ENCODE measurements around the gene KSR2. TPM values are rescaled to one million over a fixed set of nuclear protein-coding genes. Genes with fewer than 3 reads are reported as not detected.

Gene KSR2
- total and polyA plus RNA-seq, 2 donors, result 0.02 to 0.09 TPM

DNA sequence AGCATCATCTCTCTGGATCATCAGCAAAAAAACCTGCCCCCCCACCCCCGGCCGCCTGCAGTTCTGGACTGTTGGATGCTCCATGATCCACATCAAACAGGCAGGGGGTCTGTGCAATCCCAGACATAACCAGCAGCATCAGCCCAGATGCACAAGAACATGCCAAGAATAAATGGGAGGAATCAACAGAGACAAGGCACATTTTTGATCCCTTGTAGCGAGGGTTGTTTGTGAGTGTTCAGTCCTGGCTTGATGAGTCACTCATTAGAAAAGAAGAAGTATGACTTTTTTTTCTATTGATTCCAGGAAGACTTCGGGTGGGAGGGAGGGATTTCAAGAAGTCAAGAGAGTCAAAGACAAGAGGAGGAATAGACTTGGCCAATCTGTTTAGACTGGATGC lies 244.2 kb downstream of the KSR2 start:
- Histone ChIP-seq H3K27me3 (ENCODE audit: control insufficient read depth in 2 of 2, insufficient read depth in 1 of 2, low read length in 1 of 2) (no peaks in the 10 kb centered on the region), H3K4me3 (ENCODE audit: low read length in 2 of 2) (no peak overlapping the region), H3K36me3 (ENCODE audit: control insufficient read depth in 2 of 2, insufficient read depth in 2 of 2, low read length in 1 of 2) (no peaks in the 10 kb centered on the region), H3K9me3 (ENCODE audit: control insufficient read depth in 2 of 2, insufficient read depth in 1 of 2, low read length in 1 of 2) (no peaks in the 10 kb centered on the region), H3K27ac (ENCODE audit: low read depth in 1 of 2, low read length in 1 of 2) (no peak overlapping the region), H3K4me1 (ENCODE audit: control insufficient read depth in 2 of 2, insufficient read depth in 2 of 2, low read length in 2 of 2) (no peaks in the 10 kb centered on the region)
- DNase-seq (ENCODE audit: low read depth in 6 of 9, low spot score in 9 of 9), result no peak
- 33% methylated on average over 4 of the region's 4 CpGs for WGBS

DNA sequence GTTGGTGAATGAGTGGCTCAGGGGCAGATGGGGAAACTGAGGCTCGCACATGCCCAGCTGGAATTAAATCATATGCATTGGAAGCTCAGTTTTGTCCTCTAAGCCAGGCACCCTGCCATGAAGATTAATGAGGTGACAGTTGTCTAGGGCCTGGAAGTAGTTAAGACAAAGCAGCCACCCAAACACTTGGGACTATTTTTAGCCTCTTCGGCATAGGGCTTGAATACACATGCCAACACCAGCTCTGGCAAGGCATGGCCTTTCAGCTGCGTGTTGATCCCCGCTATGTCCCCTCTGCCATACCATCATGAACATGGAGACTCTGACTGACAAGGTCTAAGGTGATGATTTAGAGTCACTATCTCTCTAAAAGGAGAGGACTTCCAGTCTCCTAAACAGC lies 250.2 kb downstream of the KSR2 start:
- no peaks in the 10 kb centered on the region for H3K9me3 ChIP-seq (ENCODE audit: control insufficient read depth in 2 of 2, insufficient read depth in 1 of 2, low read length in 1 of 2)
- 80% methylated on average over 4 of the region's 4 CpGs for WGBS
- H3K27me3 ChIP-seq (ENCODE audit: control insufficient read depth in 2 of 2, insufficient read depth in 1 of 2, low read length in 1 of 2), result no peaks in the 10 kb centered on the region
- DNase-seq (ENCODE audit: low read depth in 6 of 9, low spot score in 9 of 9), result no peak
- H3K4me3 ChIP-seq (ENCODE audit: low read length in 2 of 2), result no peak overlapping the region
- no peak overlapping the region for H3K27ac ChIP-seq (ENCODE audit: low read depth in 1 of 2, low read length in 1 of 2)
- no peaks in the 10 kb centered on the region for H3K36me3 ChIP-seq (ENCODE audit: control insufficient read depth in 2 of 2, insufficient read depth in 2 of 2, low read length in 1 of 2)
- H3K4me1 ChIP-seq (ENCODE audit: control insufficient read depth in 2 of 2, insufficient read depth in 2 of 2, low read length in 2 of 2), result no peaks in the 10 kb centered on the region

DNA sequence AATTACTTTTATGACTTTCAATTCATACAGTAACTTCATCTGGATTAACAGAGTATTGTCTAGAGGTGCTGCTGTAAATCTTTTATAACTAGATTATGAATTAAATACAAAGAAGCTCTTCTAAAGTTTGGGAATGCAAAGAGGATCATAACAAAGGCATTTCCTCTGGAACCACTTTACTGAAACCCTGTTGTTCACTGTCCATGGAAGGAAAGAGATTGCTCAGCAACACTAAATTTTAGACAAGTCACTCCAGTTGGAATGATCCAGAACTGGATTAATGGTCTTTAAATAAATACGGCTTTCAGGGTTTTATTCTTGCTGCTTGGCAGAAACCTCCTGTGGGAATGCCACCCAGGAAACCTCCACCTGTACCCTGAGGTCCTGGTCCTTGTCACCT lies 250.6 kb downstream of the KSR2 start:
- no peak overlapping the region for H3K27ac ChIP-seq (ENCODE audit: low read depth in 1 of 2, low read length in 1 of 2)
- WGBS, result 96% methylated on average over 1 of the region's 1 CpG
- H3K9me3 ChIP-seq (ENCODE audit: control insufficient read depth in 2 of 2, insufficient read depth in 1 of 2, low read length in 1 of 2), result no peaks in the 10 kb centered on the region
- H3K4me1 ChIP-seq (ENCODE audit: control insufficient read depth in 2 of 2, insufficient read depth in 2 of 2, low read length in 2 of 2), result no peaks in the 10 kb centered on the region
- H3K4me3 ChIP-seq (ENCODE audit: low read length in 2 of 2), result no peak overlapping the region
- no peaks in the 10 kb centered on the region for H3K36me3 ChIP-seq (ENCODE audit: control insufficient read depth in 2 of 2, insufficient read depth in 2 of 2, low read length in 1 of 2)
- DNase-seq (ENCODE audit: low read depth in 6 of 9, low spot score in 9 of 9), result no peak
- no peaks in the 10 kb centered on the region for H3K27me3 ChIP-seq (ENCODE audit: control insufficient read depth in 2 of 2, insufficient read depth in 1 of 2, low read length in 1 of 2)

DNA sequence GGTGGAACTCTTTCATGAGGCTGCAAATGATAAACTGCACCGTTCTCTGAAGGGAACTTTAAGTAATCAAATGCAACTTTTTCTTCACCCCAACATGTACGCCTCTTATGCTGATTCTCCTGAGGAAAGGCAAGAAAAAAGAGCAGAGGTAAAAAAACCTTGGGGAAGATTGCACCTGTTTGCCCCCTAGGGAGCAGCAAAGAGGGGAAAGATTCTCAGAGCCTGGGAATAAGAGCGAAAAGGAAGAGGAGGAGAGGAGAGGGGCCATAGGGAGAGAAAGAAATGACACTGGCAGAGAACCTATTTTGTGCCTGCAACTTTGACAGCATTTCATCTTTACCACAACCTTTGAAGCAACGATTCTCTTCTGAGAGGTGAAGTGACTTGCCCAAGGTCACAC lies 254.6 kb downstream of the KSR2 start:
- H3K4me3 ChIP-seq (ENCODE audit: low read length in 2 of 2), result no peak overlapping the region
- no peak overlapping the region for H3K27ac ChIP-seq (ENCODE audit: low read depth in 1 of 2, low read length in 1 of 2)
- H3K36me3 ChIP-seq (ENCODE audit: control insufficient read depth in 2 of 2, insufficient read depth in 2 of 2, low read length in 1 of 2), result no peaks in the 10 kb centered on the region
- DNase-seq (ENCODE audit: low read depth in 6 of 9, low spot score in 9 of 9), result no peak
- no peaks in the 10 kb centered on the region for H3K27me3 ChIP-seq (ENCODE audit: control insufficient read depth in 2 of 2, insufficient read depth in 1 of 2, low read length in 1 of 2)
- no peaks in the 10 kb centered on the region for H3K4me1 ChIP-seq (ENCODE audit: control insufficient read depth in 2 of 2, insufficient read depth in 2 of 2, low read length in 2 of 2)
- WGBS, result 54% methylated on average over 4 of the region's 4 CpGs
- no peaks in the 10 kb centered on the region for H3K9me3 ChIP-seq (ENCODE audit: control insufficient read depth in 2 of 2, insufficient read depth in 1 of 2, low read length in 1 of 2)

DNA sequence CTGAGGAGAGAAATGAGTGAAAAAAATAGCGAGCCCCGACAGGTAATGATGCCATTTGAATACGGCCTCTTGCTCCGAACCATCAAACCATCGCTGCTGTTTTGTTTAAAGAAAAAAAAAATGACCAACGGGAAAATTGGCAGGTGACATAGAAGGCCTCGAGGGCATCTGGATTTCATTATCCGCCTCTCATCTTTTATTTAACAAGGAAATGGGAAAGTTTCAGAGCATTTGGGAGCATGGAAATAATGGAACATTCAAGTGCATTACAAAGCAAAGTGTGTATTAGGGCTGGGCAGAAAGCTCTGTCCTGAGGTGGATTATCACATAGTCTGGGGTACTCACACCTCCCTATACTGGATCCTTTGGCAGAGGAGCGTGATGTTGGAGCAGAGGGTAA lies 258.7 kb downstream of the KSR2 start:
- no peaks in the 10 kb centered on the region for H3K27me3 ChIP-seq (ENCODE audit: control insufficient read depth in 2 of 2, insufficient read depth in 1 of 2, low read length in 1 of 2)
- H3K4me1 ChIP-seq (ENCODE audit: control insufficient read depth in 2 of 2, insufficient read depth in 2 of 2, low read length in 2 of 2), result no peaks in the 10 kb centered on the region
- no peak overlapping the region for H3K4me3 ChIP-seq (ENCODE audit: low read length in 2 of 2)
- DNase-seq (ENCODE audit: low read depth in 6 of 9, low spot score in 9 of 9), result no peak
- 94% methylated on average over 9 of the region's 9 CpGs for WGBS
- no peaks in the 10 kb centered on the region for H3K9me3 ChIP-seq (ENCODE audit: control insufficient read depth in 2 of 2, insufficient read depth in 1 of 2, low read length in 1 of 2)
- H3K36me3 ChIP-seq (ENCODE audit: control insufficient read depth in 2 of 2, insufficient read depth in 2 of 2, low read length in 1 of 2), result no peaks in the 10 kb centered on the region
- no peak overlapping the region for H3K27ac ChIP-seq (ENCODE audit: low read depth in 1 of 2, low read length in 1 of 2)

DNA sequence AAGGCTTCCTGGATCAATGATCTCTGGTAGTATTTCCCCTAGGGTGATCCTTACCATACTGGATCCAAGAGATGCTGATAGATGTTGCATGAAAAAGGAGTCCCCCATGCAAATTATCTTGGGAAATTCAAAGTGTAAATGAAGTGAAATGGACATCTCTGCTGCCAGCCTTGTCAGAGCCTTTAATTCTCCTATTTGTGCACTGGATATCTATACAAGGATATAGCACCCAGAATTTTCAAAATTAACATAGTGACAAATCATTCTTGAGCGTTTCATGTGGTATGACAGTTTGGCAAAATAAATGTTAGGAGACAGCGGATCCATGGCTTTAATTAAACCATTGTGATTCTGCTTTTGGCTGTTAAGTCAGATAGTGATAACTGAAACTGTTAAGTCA lies 260.9 kb downstream of the KSR2 start:
- no peak overlapping the region for H3K4me3 ChIP-seq (ENCODE audit: low read length in 2 of 2)
- H3K9me3 ChIP-seq (ENCODE audit: control insufficient read depth in 2 of 2, insufficient read depth in 1 of 2, low read length in 1 of 2), result no peaks in the 10 kb centered on the region
- H3K4me1 ChIP-seq (ENCODE audit: control insufficient read depth in 2 of 2, insufficient read depth in 2 of 2, low read length in 2 of 2), result no peaks in the 10 kb centered on the region
- no peaks in the 10 kb centered on the region for H3K36me3 ChIP-seq (ENCODE audit: control insufficient read depth in 2 of 2, insufficient read depth in 2 of 2, low read length in 1 of 2)
- H3K27me3 ChIP-seq (ENCODE audit: control insufficient read depth in 2 of 2, insufficient read depth in 1 of 2, low read length in 1 of 2), result no peaks in the 10 kb centered on the region
- 91% methylated on average over 2 of the region's 2 CpGs for WGBS
- DNase-seq (ENCODE audit: low read depth in 6 of 9, low spot score in 9 of 9), result no peak
- no peak overlapping the region for H3K27ac ChIP-seq (ENCODE audit: low read depth in 1 of 2, low read length in 1 of 2)

DNA sequence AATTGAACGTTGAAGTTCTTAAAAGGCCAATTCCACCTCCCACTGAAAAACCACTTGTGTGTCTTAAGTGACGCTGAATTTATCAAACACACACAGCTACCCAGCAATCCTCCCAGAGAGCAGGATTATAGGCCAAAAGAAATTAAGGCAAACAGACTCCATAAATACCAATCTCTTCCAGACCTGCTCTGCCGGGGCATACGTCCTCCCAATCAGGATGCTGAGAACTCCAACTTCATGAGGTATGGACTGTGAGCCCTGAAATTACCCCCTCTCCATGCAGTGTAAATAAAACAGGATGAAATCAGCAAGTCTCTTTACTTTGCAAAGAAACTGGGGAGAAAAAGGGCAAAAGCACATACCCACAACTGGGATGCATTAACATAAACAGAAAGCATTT lies 265.2 kb downstream of the KSR2 start:
- no peak overlapping the region for H3K27ac ChIP-seq (ENCODE audit: low read depth in 1 of 2, low read length in 1 of 2)
- WGBS, result 86% methylated on average over 4 of the region's 4 CpGs
- no peak overlapping the region for H3K4me3 ChIP-seq (ENCODE audit: low read length in 2 of 2)
- no peaks in the 10 kb centered on the region for H3K27me3 ChIP-seq (ENCODE audit: control insufficient read depth in 2 of 2, insufficient read depth in 1 of 2, low read length in 1 of 2)
- no peaks in the 10 kb centered on the region for H3K9me3 ChIP-seq (ENCODE audit: control insufficient read depth in 2 of 2, insufficient read depth in 1 of 2, low read length in 1 of 2)
- H3K4me1 ChIP-seq (ENCODE audit: control insufficient read depth in 2 of 2, insufficient read depth in 2 of 2, low read length in 2 of 2), result no peaks in the 10 kb centered on the region
- H3K36me3 ChIP-seq (ENCODE audit: control insufficient read depth in 2 of 2, insufficient read depth in 2 of 2, low read length in 1 of 2), result no peaks in the 10 kb centered on the region
- no peak for DNase-seq (ENCODE audit: low read depth in 6 of 9, low spot score in 9 of 9)

DNA sequence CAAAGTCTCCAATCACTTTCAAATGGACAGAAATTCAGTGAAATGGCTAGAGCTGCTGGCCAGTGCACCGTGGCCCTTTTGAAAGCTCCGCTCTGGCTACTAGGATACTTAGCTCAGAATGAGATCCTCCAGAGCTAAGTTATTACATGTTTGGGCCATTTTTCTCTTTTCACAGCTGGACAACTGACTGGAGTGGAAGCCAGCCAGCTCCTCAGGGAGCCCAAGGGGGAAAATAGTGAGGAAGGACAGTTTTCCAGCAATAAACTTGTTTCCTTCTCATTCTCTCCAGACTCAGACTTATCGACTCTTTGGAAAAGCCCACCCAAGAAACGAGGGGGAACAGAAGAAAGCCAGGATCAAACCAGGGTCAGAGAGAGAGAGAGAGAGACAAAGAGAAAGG lies 266.0 kb downstream of the KSR2 start:
- H3K27me3 ChIP-seq (ENCODE audit: control insufficient read depth in 2 of 2, insufficient read depth in 1 of 2, low read length in 1 of 2), result no peaks in the 10 kb centered on the region
- no peaks in the 10 kb centered on the region for H3K9me3 ChIP-seq (ENCODE audit: control insufficient read depth in 2 of 2, insufficient read depth in 1 of 2, low read length in 1 of 2)
- H3K27ac ChIP-seq (ENCODE audit: low read depth in 1 of 2, low read length in 1 of 2), result no peak overlapping the region
- H3K4me3 ChIP-seq (ENCODE audit: low read length in 2 of 2), result no peak overlapping the region
- 80% methylated on average over 4 of the region's 4 CpGs for WGBS
- no peak for DNase-seq (ENCODE audit: low read depth in 6 of 9, low spot score in 9 of 9)
- no peaks in the 10 kb centered on the region for H3K4me1 ChIP-seq (ENCODE audit: control insufficient read depth in 2 of 2, insufficient read depth in 2 of 2, low read length in 2 of 2)
- no peaks in the 10 kb centered on the region for H3K36me3 ChIP-seq (ENCODE audit: control insufficient read depth in 2 of 2, insufficient read depth in 2 of 2, low read length in 1 of 2)

DNA sequence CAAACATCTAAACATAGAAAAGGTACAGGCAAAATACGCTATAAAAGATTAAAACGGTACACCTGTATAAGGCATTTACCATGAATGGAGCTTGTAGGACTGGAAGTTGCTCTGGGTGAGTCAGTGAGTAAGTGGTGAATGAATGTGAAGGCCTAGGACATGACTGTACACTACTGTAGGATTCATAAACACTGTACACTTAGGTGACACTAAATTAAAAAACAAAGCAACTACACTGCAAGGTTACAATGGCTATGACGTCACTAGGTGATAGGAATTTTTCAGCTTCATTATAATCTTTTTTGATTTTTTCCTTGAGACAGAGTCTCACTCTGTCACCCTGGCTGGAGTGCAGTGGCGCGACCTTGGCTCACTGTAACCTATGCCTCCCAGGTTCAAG lies 269.2 kb downstream of the KSR2 start:
- Histone ChIP-seq H3K4me1 (ENCODE audit: control insufficient read depth in 2 of 2, insufficient read depth in 2 of 2, low read length in 2 of 2) (no peaks in the 10 kb centered on the region), H3K27me3 (ENCODE audit: control insufficient read depth in 2 of 2, insufficient read depth in 1 of 2, low read length in 1 of 2) (no peaks in the 10 kb centered on the region), H3K27ac (ENCODE audit: low read depth in 1 of 2, low read length in 1 of 2) (no peak overlapping the region), H3K9me3 (ENCODE audit: control insufficient read depth in 2 of 2, insufficient read depth in 1 of 2, low read length in 1 of 2) (no peaks in the 10 kb centered on the region), H3K36me3 (ENCODE audit: control insufficient read depth in 2 of 2, insufficient read depth in 2 of 2, low read length in 1 of 2) (no peaks in the 10 kb centered on the region), H3K4me3 (ENCODE audit: low read length in 2 of 2) (no peak overlapping the region)
- 95% methylated on average over 5 of the region's 5 CpGs for WGBS
- DNase-seq (ENCODE audit: low read depth in 6 of 9, low spot score in 9 of 9), result no peak

DNA sequence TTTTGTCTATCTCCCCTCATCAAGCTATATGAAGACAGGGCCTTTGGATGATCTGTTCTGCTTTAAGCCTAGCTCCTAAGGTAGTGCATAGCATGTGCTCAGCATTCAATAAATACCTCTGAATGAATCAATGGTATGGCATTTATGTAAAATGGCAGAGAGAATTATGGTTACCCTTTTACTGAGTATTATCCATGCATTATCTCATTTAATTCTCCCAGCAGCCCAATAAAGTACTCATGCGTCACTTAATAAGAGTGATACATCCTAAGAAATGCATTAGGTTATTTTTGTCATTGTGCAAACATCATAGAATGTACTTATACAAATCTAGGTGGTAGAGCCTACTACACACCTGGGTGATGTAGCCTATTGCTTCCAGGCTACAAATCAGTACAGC lies 269.7 kb downstream of the KSR2 start:
- Histone ChIP-seq H3K4me1 (ENCODE audit: control insufficient read depth in 2 of 2, insufficient read depth in 2 of 2, low read length in 2 of 2) (no peaks in the 10 kb centered on the region), H3K4me3 (ENCODE audit: low read length in 2 of 2) (no peak overlapping the region), H3K36me3 (ENCODE audit: control insufficient read depth in 2 of 2, insufficient read depth in 2 of 2, low read length in 1 of 2) (no peaks in the 10 kb centered on the region), H3K27me3 (ENCODE audit: control insufficient read depth in 2 of 2, insufficient read depth in 1 of 2, low read length in 1 of 2) (no peaks in the 10 kb centered on the region), H3K9me3 (ENCODE audit: control insufficient read depth in 2 of 2, insufficient read depth in 1 of 2, low read length in 1 of 2) (no peaks in the 10 kb centered on the region), H3K27ac (ENCODE audit: low read depth in 1 of 2, low read length in 1 of 2) (no peak overlapping the region)
- 100% methylated on average over 1 of the region's 1 CpG for WGBS
- DNase-seq (ENCODE audit: low read depth in 6 of 9, low spot score in 9 of 9), result no peak
